ENCODE measurements around the gene ANO2. TPM values are rescaled to one million over a fixed set of nuclear protein-coding genes. Genes with fewer than 3 reads are reported as not detected.
A peak's percentile ranks its signal among the peaks of the same experiment; 100 is the strongest.

ANO2 gene
- total RNA-seq, 2 donors from 2014 or later: 6.7 to 18.5 TPM

DNA sequence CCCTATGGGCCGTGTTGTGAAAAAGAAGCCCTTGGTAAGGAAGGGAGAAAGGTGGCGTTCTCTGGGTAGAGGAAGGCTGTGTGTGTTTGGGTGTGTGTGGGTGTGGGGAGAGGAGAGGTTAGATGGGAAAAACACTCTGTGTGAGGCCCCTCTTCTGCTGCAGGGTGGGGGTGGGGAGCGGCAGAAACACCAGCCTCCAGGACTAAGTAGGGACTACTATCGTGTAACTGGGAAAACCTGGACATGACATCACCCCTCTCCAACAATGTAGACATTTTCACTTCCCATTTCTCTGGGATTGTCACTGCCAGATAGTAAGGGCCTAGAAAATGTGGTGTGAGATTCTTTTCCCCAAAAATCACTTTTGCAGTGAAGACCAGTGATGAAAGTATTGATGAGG, 308.2 kb downstream of the ANO2 start:
- Histone ChIP-seq H3K36me3 (no peaks in the 10 kb centered on the region), H3K9me3 (no peaks in the 10 kb centered on the region), H3K4me3 (no peak overlapping the region), H3K4me1 (ENCODE audit: control insufficient read depth in 1 of 2, low read depth in 2 of 2) (peaks cover 3 to 15% of the 10 kb centered on the region in 2 donors), H3K27ac (no peak overlapping the region), H3K27me3 (replicated peaks; ENCODE audit: insufficient read depth) (no peaks in the 10 kb centered on the region)
- TF ChIP-seq, protein P1, sequence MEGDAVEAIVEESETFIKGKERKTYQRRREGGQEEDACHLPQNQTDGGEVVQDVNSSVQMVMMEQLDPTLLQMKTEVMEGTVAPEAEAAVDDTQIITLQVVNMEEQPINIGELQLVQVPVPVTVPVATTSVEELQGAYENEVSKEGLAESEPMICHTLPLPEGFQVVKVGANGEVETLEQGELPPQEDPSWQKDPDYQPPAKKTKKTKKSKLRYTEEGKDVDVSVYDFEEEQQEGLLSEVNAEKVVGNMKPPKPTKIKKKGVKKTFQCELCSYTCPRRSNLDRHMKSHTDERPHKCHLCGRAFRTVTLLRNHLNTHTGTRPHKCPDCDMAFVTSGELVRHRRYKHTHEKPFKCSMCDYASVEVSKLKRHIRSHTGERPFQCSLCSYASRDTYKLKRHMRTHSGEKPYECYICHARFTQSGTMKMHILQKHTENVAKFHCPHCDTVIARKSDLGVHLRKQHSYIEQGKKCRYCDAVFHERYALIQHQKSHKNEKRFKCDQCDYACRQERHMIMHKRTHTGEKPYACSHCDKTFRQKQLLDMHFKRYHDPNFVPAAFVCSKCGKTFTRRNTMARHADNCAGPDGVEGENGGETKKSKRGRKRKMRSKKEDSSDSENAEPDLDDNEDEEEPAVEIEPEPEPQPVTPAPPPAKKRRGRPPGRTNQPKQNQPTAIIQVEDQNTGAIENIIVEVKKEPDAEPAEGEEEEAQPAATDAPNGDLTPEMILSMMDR (IDR thresholded peaks at IDR 0.05): no peak
- ATAC-seq (ENCODE audit: insufficient number of reproducible peaks, low FRiP score, low read depth) (no peak), DNase-seq (ENCODE audit: low spot score) (no peak)

DNA sequence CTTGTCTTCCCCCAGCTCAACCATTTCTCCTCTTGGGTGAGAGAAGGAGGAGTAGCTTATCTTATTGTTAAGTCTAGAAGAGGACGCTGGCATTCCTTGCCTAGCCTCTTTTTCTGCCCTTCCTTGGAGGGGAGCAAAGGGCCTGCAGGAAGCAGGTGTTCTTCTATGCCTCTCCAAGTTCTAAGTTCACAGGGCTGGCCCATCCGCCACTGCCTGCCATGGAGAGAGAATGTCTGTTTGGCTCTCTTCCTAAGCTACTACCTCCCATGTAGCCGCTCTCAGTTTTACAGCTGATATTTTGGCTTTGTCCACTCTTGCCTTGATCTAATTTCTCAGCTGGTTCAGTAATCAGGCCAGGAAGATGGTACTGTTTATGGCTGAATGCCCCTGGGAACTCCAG, 312.0 kb downstream of the ANO2 start:
- ATAC-seq (ENCODE audit: insufficient number of reproducible peaks, low FRiP score, low read depth): no peak

DNA sequence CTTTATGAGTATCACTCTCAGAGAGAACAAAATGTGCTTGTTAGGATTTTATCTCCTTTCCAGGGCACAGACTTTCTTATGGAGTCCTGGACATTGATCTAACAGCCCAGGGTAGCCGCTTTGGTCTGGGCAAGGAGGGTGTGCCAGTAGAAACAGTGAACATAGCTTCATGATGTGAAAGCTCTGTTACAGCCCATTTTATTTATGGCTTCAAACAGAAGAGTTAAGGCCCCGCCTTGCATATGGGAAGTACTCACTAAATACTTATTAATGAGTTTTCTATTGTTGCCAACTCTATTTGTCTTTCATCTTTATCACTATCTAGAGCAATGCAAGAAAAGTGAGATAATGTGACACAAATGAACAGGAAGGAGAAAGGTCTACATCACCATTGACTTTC, 312.6 kb downstream of the ANO2 start:
- DNase-seq (ENCODE audit: low spot score): no peak
- Histone ChIP-seq H3K27me3 (replicated peaks; ENCODE audit: insufficient read depth) (no peaks in the 10 kb centered on the region), H3K9me3 (no peaks in the 10 kb centered on the region), H3K27ac (peak overlapping the region; percentile 50 to 79), H3K36me3 (no peaks in the 10 kb centered on the region), H3K4me1 (ENCODE audit: control insufficient read depth in 1 of 2, low read depth in 2 of 2) (peaks cover 5 to 24% of the 10 kb centered on the region in 2 donors), H3K4me3 (no peak overlapping the region)
- no peak for ATAC-seq (ENCODE audit: insufficient number of reproducible peaks, low FRiP score, low read depth)
- TF ChIP-seq, protein P1 (IDR thresholded peaks at IDR 0.05): no peak

More for the DNA sequence above, 312.0 kb downstream of the ANO2 start:
- Histone ChIP-seq H3K27me3 (replicated peaks; ENCODE audit: insufficient read depth) (no peaks in the 10 kb centered on the region), H3K27ac (no peak overlapping the region), H3K36me3 (no peaks in the 10 kb centered on the region), H3K4me3 (no peak overlapping the region), H3K9me3 (no peaks in the 10 kb centered on the region), H3K4me1 (ENCODE audit: control insufficient read depth in 1 of 2, low read depth in 2 of 2) (peaks cover 5 to 24% of the 10 kb centered on the region in 2 donors)
- no peak for DNase-seq (ENCODE audit: low spot score)
- TF ChIP-seq, protein P1 (IDR thresholded peaks at IDR 0.05): no peak

DNA sequence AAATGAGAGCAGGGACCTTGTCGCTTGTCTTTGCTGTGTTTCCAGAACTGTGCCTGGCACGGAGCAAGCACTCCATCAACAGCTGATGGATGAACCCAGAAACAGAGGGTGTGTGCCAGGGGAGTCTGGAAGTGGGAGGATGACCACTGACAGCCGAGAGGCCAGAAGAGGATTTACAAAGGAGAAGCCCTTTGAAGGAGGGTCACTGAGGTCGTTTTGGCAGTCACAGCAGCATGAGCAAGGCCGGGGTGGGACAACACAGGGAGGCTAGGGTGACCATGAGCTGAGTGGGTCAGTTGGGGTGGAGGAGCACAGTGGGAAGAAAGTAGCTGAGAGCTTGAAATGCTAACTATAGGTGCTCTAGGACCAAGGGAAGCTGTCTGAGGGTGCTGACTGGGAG, 313.6 kb downstream of the ANO2 start:
- no peak for ATAC-seq (ENCODE audit: insufficient number of reproducible peaks, low FRiP score, low read depth)

DNA sequence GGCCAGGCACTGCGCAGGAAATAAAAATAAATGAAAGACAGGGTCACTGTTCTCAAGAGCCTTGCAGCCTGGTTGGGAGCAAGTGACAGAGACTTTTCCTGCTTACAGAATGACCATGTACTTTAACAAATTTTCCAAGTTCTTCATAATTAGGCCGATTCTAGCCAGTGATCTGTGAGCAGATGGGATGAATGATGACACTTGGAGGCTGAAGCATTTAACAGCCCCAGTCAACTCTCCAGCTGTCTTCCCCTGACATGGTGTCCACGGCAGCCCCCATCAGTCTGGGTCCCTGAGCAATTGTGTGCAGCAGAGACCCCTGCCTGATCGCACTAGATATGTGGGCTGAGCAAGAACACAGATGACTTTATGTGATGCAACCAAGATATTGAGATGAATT, 314.3 kb downstream of the ANO2 start:
- Histone ChIP-seq H3K4me3 (no peak overlapping the region), H3K27me3 (replicated peaks; ENCODE audit: insufficient read depth) (no peaks in the 10 kb centered on the region), H3K4me1 (ENCODE audit: control insufficient read depth in 1 of 2, low read depth in 2 of 2) (peaks cover 5 to 24% of the 10 kb centered on the region in 2 donors), H3K27ac (no peak overlapping the region), H3K9me3 (no peaks in the 10 kb centered on the region), H3K36me3 (no peaks in the 10 kb centered on the region)
- TF ChIP-seq, protein P1 (IDR thresholded peaks at IDR 0.05): no peak
- DNase-seq (ENCODE audit: low spot score) (no peak), ATAC-seq (ENCODE audit: insufficient number of reproducible peaks, low FRiP score, low read depth) (no peak)

More for the DNA sequence above, 313.6 kb downstream of the ANO2 start:
- DNase-seq (ENCODE audit: low spot score): no peak
- TF ChIP-seq, protein P1 (IDR thresholded peaks at IDR 0.05): no peak
- Histone ChIP-seq H3K4me3 (no peak overlapping the region), H3K36me3 (no peaks in the 10 kb centered on the region), H3K4me1 (ENCODE audit: control insufficient read depth in 1 of 2, low read depth in 2 of 2) (peaks cover 5 to 24% of the 10 kb centered on the region in 2 donors), H3K27ac (peak overlapping the region in 1 of 2 donors; percentile 79), H3K9me3 (no peaks in the 10 kb centered on the region), H3K27me3 (replicated peaks; ENCODE audit: insufficient read depth) (no peaks in the 10 kb centered on the region)

Data from thoracic aorta (tissue), 2 donors.